ENCODE results near the gene NUDCD3. TPM values are rescaled to one million over a fixed set of nuclear protein-coding genes. Genes with fewer than 3 reads are reported as not detected.

Gene NUDCD3
- total and polyA plus RNA-seq, 9 donors, result 60.0 to 90.4 (median 79.6) TPM

- H3K27ac ChIP-seq (ENCODE audit: low read length), result no peak overlapping the region
- 100% methylated on average over 4 of the region's 4 CpGs for WGBS (ENCODE audit: insufficient coverage)
- peaks cover 32% of the 10 kb centered on the region for H3K4me1 ChIP-seq (ENCODE audit: control insufficient read depth, insufficient read depth, low read length)
- peaks cover 31% of the 10 kb centered on the region for H3K36me3 ChIP-seq (ENCODE audit: control insufficient read depth, insufficient read depth, low read length)
- H3K9me3 ChIP-seq (replicated peaks; ENCODE audit: control insufficient read depth, low read depth, low read length), result no peaks in the 10 kb centered on the region
- no peak overlapping the region for H3K4me3 ChIP-seq (ENCODE audit: low read length)
- no peaks in the 10 kb centered on the region for H3K27me3 ChIP-seq (ENCODE audit: control insufficient read depth, insufficient read depth, low read length)
- DNase-seq, result no peak
Measured at GRCh38 chr7:44403176-44403759, 87.2 kb downstream of the NUDCD3 start.

- no peak overlapping the region for H3K27ac ChIP-seq (ENCODE audit: low read length)
Measured at GRCh38 chr7:44402401-44403060, 87.9 kb downstream of the NUDCD3 start.

GRCh38 chr7:44401692-44402091 is 88.8 kb downstream of the NUDCD3 start:
- Histone ChIP-seq H3K4me1 (ENCODE audit: control insufficient read depth, insufficient read depth, low read length) (peaks cover 43% of the 10 kb centered on the region), H3K9me3 (replicated peaks; ENCODE audit: control insufficient read depth, low read depth, low read length) (no peaks in the 10 kb centered on the region), H3K36me3 (ENCODE audit: control insufficient read depth, insufficient read depth, low read length) (peaks cover 32% of the 10 kb centered on the region), H3K27ac (ENCODE audit: low read length) (no peak overlapping the region), H3K27me3 (ENCODE audit: control insufficient read depth, insufficient read depth, low read length) (no peaks in the 10 kb centered on the region), H3K4me3 (ENCODE audit: low read length) (no peak overlapping the region)
- no peak for DNase-seq
- WGBS (ENCODE audit: insufficient coverage), result 88% methylated on average over 4 of the region's 4 CpGs

More at GRCh38 chr7:44402401-44403060, 87.9 kb downstream of the NUDCD3 start:
- Histone ChIP-seq H3K27me3 (ENCODE audit: control insufficient read depth, insufficient read depth, low read length) (no peaks in the 10 kb centered on the region), H3K9me3 (replicated peaks; ENCODE audit: control insufficient read depth, low read depth, low read length) (no peaks in the 10 kb centered on the region), H3K4me3 (ENCODE audit: low read length) (no peak overlapping the region), H3K36me3 (ENCODE audit: control insufficient read depth, insufficient read depth, low read length) (peaks cover 34% of the 10 kb centered on the region), H3K4me1 (ENCODE audit: control insufficient read depth, insufficient read depth, low read length) (peaks cover 38% of the 10 kb centered on the region)
- 92% methylated on average over 9 of the region's 14 CpGs for WGBS (ENCODE audit: insufficient coverage)
- DNase-seq, result no peak

- no peak for DNase-seq
- peaks cover 30% of the 10 kb centered on the region for H3K36me3 ChIP-seq (ENCODE audit: control insufficient read depth, insufficient read depth, low read length)
- peaks cover 43% of the 10 kb centered on the region for H3K4me1 ChIP-seq (ENCODE audit: control insufficient read depth, insufficient read depth, low read length)
- H3K4me3 ChIP-seq (ENCODE audit: low read length), result no peak overlapping the region
- no peaks in the 10 kb centered on the region for H3K27me3 ChIP-seq (ENCODE audit: control insufficient read depth, insufficient read depth, low read length)
- WGBS (ENCODE audit: insufficient coverage), result 74% methylated on average over 13 of the region's 14 CpGs
- H3K27ac ChIP-seq (ENCODE audit: low read length), result no peak overlapping the region
- no peaks in the 10 kb centered on the region for H3K9me3 ChIP-seq (replicated peaks; ENCODE audit: control insufficient read depth, low read depth, low read length)
Measured at GRCh38 chr7:44400033-44400511, 90.4 kb downstream of the NUDCD3 start.

- peaks cover 26% of the 10 kb centered on the region for H3K36me3 ChIP-seq (ENCODE audit: control insufficient read depth, insufficient read depth, low read length)
Measured at GRCh38 chr7:44398953-44399574, 91.4 kb downstream of the NUDCD3 start.

GRCh38 chr7:44398511-44398911 is 91.9 kb downstream of the NUDCD3 start:
- Histone ChIP-seq H3K27ac (ENCODE audit: low read length) (peak overlapping the region; percentile 83), H3K9me3 (replicated peaks; ENCODE audit: control insufficient read depth, low read depth, low read length) (no peaks in the 10 kb centered on the region), H3K4me1 (ENCODE audit: control insufficient read depth, insufficient read depth, low read length) (peaks cover 43% of the 10 kb centered on the region), H3K36me3 (ENCODE audit: control insufficient read depth, insufficient read depth, low read length) (peaks cover 26% of the 10 kb centered on the region), H3K27me3 (ENCODE audit: control insufficient read depth, insufficient read depth, low read length) (no peaks in the 10 kb centered on the region), H3K4me3 (ENCODE audit: low read length) (no peak overlapping the region)
- peak; percentile 82 for DNase-seq
- WGBS (ENCODE audit: insufficient coverage), result 61% methylated on average over 13 of the region's 13 CpGs

More at GRCh38 chr7:44398953-44399574, 91.4 kb downstream of the NUDCD3 start:
- H3K27me3 ChIP-seq (ENCODE audit: control insufficient read depth, insufficient read depth, low read length), result no peaks in the 10 kb centered on the region
- WGBS (ENCODE audit: insufficient coverage), result 78% methylated on average over 6 of the region's 8 CpGs
- H3K4me3 ChIP-seq (ENCODE audit: low read length), result no peak overlapping the region
- H3K27ac ChIP-seq (ENCODE audit: low read length), result peak overlapping the region; percentile 83
- H3K4me1 ChIP-seq (ENCODE audit: control insufficient read depth, insufficient read depth, low read length), result peaks cover 43% of the 10 kb centered on the region
- peak; percentile 52 for DNase-seq
- no peaks in the 10 kb centered on the region for H3K9me3 ChIP-seq (replicated peaks; ENCODE audit: control insufficient read depth, low read depth, low read length)

- H3K27ac ChIP-seq (ENCODE audit: low read length), result peak overlapping the region; percentile 47
- 80% methylated on average over 7 of the region's 8 CpGs for WGBS (ENCODE audit: insufficient coverage)
Measured at GRCh38 chr7:44396931-44397545, 93.4 kb downstream of the NUDCD3 start.

GRCh38 chr7:44396496-44396895 is 94.0 kb downstream of the NUDCD3 start:
- WGBS (ENCODE audit: insufficient coverage), result no CpG with 5 or more reads among the region's 3 CpGs
- peaks cover 32% of the 10 kb centered on the region for H3K36me3 ChIP-seq (ENCODE audit: control insufficient read depth, insufficient read depth, low read length)
- no peak for DNase-seq

More at GRCh38 chr7:44396931-44397545, 93.4 kb downstream of the NUDCD3 start:
- H3K36me3 ChIP-seq (ENCODE audit: control insufficient read depth, insufficient read depth, low read length), result peaks cover 29% of the 10 kb centered on the region
- H3K4me1 ChIP-seq (ENCODE audit: control insufficient read depth, insufficient read depth, low read length), result peaks cover 43% of the 10 kb centered on the region
- no peaks in the 10 kb centered on the region for H3K27me3 ChIP-seq (ENCODE audit: control insufficient read depth, insufficient read depth, low read length)
- no peaks in the 10 kb centered on the region for H3K9me3 ChIP-seq (replicated peaks; ENCODE audit: control insufficient read depth, low read depth, low read length)
- DNase-seq, result peak; percentile 19
- no peak overlapping the region for H3K4me3 ChIP-seq (ENCODE audit: low read length)

GRCh38 chr7:44395067-44395466 is 95.4 kb downstream of the NUDCD3 start:
- Histone ChIP-seq H3K4me1 (ENCODE audit: control insufficient read depth, insufficient read depth, low read length) (peaks cover 29% of the 10 kb centered on the region), H3K9me3 (replicated peaks; ENCODE audit: control insufficient read depth, low read depth, low read length) (no peaks in the 10 kb centered on the region), H3K27ac (ENCODE audit: low read length) (no peak overlapping the region), H3K36me3 (ENCODE audit: control insufficient read depth, insufficient read depth, low read length) (peaks cover 43% of the 10 kb centered on the region), H3K4me3 (ENCODE audit: low read length) (no peak overlapping the region), H3K27me3 (ENCODE audit: control insufficient read depth, insufficient read depth, low read length) (no peaks in the 10 kb centered on the region)
- WGBS (ENCODE audit: insufficient coverage), result no CpG with 5 or more reads among the region's 4 CpGs
- DNase-seq, result no peak

More at GRCh38 chr7:44396496-44396895, 94.0 kb downstream of the NUDCD3 start:
- Histone ChIP-seq H3K9me3 (replicated peaks; ENCODE audit: control insufficient read depth, low read depth, low read length) (no peaks in the 10 kb centered on the region), H3K27me3 (ENCODE audit: control insufficient read depth, insufficient read depth, low read length) (no peaks in the 10 kb centered on the region), H3K4me1 (ENCODE audit: control insufficient read depth, insufficient read depth, low read length) (peaks cover 38% of the 10 kb centered on the region), H3K4me3 (ENCODE audit: low read length) (no peak overlapping the region), H3K27ac (ENCODE audit: low read length) (no peak overlapping the region)

GRCh38 chr7:44394636-44395035 is 95.8 kb downstream of the NUDCD3 start:
- no peak overlapping the region for H3K27ac ChIP-seq (ENCODE audit: low read length)
- peaks cover 47% of the 10 kb centered on the region for H3K36me3 ChIP-seq (ENCODE audit: control insufficient read depth, insufficient read depth, low read length)
- no peaks in the 10 kb centered on the region for H3K27me3 ChIP-seq (ENCODE audit: control insufficient read depth, insufficient read depth, low read length)
- H3K4me3 ChIP-seq (ENCODE audit: low read length), result no peak overlapping the region
- H3K4me1 ChIP-seq (ENCODE audit: control insufficient read depth, insufficient read depth, low read length), result peaks cover 25% of the 10 kb centered on the region
- H3K9me3 ChIP-seq (replicated peaks; ENCODE audit: control insufficient read depth, low read depth, low read length), result no peaks in the 10 kb centered on the region
- WGBS (ENCODE audit: insufficient coverage), result 100% methylated on average over 2 of the region's 2 CpGs
- no peak for DNase-seq

All from muscle of leg (tissue), 11 donors.